BE2C (cell line): ENCODE measurements around the gene TASP1.
"Not testable (repeated sequence)": the region's sequence is repeated elsewhere in the genome, so short reads cannot be mapped to it uniquely, and the experiment has no call there.

Experiments used
- DNase-seq: peaks from one replicate; pipeline ENCODE4 v3.0.0-alpha.2; 2020
- H3K27me3 ChIP-seq: fragments of 250-450 bp; sonication (Bioruptor Pico); 2 replicates; pipeline ENCODE4 v1.5.1; 2020; ENCODE audit warnings: mild to moderate bottlenecking
- H3K36me3 ChIP-seq: fragments of 250-450 bp; sonication (Bioruptor Pico); 2 replicates; pipeline ENCODE4 v1.5.1; 2020; ENCODE audit warnings: mild to moderate bottlenecking
- H3K4me1 ChIP-seq: fragments of 250-450 bp; sonication (Bioruptor Pico); 2 replicates; pipeline ENCODE4 v1.5.1; 2020
- H3K4me3 ChIP-seq: 2 replicates; pipeline ENCODE4 v1.5.1; 2011; ENCODE audit warnings: low read depth, low read length
- H3K9me3 ChIP-seq: fragments of 250-450 bp; sonication (Bioruptor Pico); 2 replicates; pipeline ENCODE4 v1.5.1; 2020
- CTCF ChIP-seq: IDR thresholded peaks from 2 replicates; pipeline ENCODE4 v1.5.1; 2012; ENCODE audit warnings: mild to moderate bottlenecking, low read depth, low read length

The TASP1 gene

DNA sequence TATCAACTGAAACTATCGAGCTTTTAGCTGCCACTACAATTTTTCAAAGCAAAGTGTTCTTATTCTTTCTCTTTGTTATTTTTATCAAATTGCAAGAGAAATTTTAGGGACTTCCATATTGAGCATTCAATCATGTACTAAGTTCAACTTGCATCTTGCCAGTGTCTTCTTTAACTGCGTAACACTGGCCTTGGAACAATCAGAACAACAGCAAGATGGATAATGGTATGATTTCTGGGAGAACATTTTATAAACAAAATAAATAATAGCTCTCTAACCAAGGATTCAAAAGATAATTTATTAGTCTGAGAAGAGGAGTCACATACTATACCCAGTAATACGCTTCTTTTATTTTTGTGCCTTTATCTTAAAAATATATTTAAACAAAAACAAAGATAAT is 249.6 kb downstream of the TASP1 start:
- Histone ChIP-seq H3K9me3 (no peaks in the 10 kb centered on the region), H3K36me3 (peaks cover 5% of the 10 kb centered on the region; the same call in 1 of the 2 replicates), H3K4me3 (no peak overlapping the region), H3K27me3 (no peaks in the 10 kb centered on the region), H3K4me1 (no peaks in the 10 kb centered on the region)
- no peak for TF ChIP-seq CTCF
- no peak for DNase-seq

DNA sequence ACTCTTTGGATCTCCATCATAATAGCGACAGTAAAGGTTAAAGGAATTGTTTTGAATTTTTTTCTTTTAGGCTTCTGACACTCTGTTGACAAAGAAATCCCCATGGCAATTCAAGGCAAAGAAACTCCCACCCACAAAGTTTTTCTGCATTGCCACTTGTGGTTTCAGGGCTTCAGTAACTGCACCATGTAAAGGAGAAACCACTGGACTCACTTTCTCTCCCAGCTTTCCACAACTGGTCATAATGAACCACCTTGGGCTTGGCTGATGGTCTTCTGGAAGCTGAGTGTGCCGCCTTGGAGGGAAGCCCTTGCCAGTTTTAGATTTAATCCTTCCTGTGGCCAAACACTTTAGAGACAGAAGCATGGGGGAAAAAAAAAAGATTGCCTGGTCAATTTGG is 254.6 kb downstream of the TASP1 start:
- Histone ChIP-seq H3K4me3 (no peak overlapping the region), H3K9me3 (no peaks in the 10 kb centered on the region), H3K36me3 (peaks cover 5% of the 10 kb centered on the region; the same call in 1 of the 2 replicates), H3K4me1 (no peaks in the 10 kb centered on the region), H3K27me3 (no peaks in the 10 kb centered on the region)
- DNase-seq = no peak
- TF ChIP-seq CTCF = no peak

DNA sequence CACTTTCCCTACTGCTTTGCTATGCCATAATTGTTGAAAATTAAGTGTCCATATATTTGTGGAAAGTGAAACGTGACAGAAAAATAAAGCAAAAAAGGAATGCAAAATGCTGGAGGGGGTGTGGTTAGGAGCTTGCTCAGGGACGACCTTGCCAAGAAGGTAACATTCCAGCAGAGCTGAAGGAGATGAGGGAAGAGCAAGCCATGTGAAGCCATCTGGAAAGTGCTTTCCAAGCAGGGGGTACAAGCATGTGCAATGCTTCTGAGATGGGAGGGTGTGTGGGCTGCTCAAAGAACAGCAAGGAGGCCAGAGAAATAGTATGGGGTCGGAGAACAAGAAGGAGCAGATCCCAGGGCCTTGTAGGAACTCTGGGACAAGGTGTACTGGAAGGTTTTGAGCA is 255.9 kb downstream of the TASP1 start:
- no peaks in the 10 kb centered on the region for H3K27me3 ChIP-seq
- no peaks in the 10 kb centered on the region for H3K4me1 ChIP-seq
- DNase-seq = no peak
- no peak overlapping the region for H3K4me3 ChIP-seq
- no peak for TF ChIP-seq CTCF
- peaks cover 5% of the 10 kb centered on the region; the same call in 1 of the 2 replicates for H3K36me3 ChIP-seq
- H3K9me3 ChIP-seq = no peaks in the 10 kb centered on the region

DNA sequence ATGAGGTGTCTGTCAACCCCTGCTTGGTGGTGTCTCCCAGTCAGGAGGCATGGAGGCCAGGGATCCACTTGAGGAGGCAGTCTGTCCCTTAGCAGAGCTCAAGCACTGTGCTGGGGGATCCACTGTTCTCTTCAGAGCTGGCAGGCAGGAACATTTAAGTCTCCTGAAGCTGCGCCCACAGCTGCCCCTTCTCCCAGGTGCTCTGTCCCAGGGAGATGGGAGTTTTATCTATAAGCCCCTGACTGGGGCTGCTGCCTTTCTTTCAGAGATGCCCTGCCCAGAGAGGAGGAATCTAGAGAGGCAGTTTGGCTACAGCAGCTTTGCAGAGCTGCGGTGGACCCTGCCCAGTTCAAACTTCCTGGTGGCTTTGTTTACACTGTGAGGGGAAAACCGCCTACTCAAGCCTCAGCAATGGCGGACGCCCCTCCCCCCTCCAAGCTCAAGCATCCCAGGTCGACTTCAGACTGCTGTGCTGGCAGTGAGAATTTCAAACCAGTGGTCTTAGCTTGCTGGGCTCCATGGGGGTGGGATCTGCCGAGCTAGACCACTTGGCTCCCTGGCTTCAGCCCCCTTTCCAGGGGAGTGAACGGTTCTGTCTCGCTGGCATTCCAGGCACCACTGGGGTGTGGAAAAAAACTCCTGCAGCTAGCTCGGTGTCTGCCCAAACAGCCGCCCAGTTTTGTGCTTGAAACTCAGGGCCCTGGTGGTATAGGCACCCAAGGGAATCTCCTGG is 258.1 kb downstream of the TASP1 start:
- not testable (repeated sequence) for H3K4me3 ChIP-seq, H3K27me3 ChIP-seq, H3K4me1 ChIP-seq, H3K9me3 ChIP-seq, DNase-seq, H3K36me3 ChIP-seq

- H3K4me1 ChIP-seq = no peaks in the 10 kb centered on the region
- no peaks in the 10 kb centered on the region for H3K36me3 ChIP-seq
- no peak overlapping the region for H3K4me3 ChIP-seq
- no peaks in the 10 kb centered on the region for H3K9me3 ChIP-seq
- no peaks in the 10 kb centered on the region for H3K27me3 ChIP-seq
- DNase-seq = no peak
- no peak for TF ChIP-seq CTCF
Measured at GRCh38 chr20:13373400-13373799, 265.3 kb downstream of the TASP1 start.

- DNase-seq = no peak
- TF ChIP-seq CTCF = no peak
- Histone ChIP-seq H3K27me3 (no peaks in the 10 kb centered on the region), H3K9me3 (no peaks in the 10 kb centered on the region), H3K36me3 (no peaks in the 10 kb centered on the region), H3K4me1 (no peaks in the 10 kb centered on the region), H3K4me3 (no peak overlapping the region)
Measured at GRCh38 chr20:13364278-13365170, 274.2 kb downstream of the TASP1 start.
